Activated T-cell treated with anti-CD3 and anti-CD28 coated beads for 1 hour (primary cell): ENCODE measurements around the gene SRGAP2C.
"Not testable (repeated sequence)": the region's sequence is repeated elsewhere in the genome, so short reads cannot be mapped to it uniquely, and the experiment has no call there.

Experiments used
- DNase-seq: peaks from one replicate; pipeline ENCODE4 v3.0.0-alpha.2; 2020; ENCODE audit warnings: low read depth

SRGAP2C gene

DNA sequence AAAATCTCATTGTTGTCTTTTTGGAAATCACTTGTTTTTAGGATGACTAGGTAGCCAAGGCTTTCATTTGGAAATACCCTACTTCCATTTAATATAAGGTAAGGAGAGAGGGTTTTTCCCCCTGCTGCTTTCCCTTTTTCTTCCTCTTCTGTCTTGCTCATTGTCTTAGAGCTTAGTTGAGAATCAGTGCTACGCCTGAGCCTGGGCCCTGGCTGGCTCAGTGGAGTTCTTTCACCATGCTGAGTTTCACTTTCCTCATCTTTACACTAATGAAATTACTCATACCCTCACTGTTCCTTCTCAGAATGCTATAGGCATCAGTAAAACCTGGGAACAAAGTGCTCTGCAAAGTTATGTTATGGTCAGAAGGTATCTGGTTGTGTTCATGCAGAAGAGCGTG lies 154.8 kb downstream of the SRGAP2C start:
- not testable (repeated sequence) for DNase-seq

DNA sequence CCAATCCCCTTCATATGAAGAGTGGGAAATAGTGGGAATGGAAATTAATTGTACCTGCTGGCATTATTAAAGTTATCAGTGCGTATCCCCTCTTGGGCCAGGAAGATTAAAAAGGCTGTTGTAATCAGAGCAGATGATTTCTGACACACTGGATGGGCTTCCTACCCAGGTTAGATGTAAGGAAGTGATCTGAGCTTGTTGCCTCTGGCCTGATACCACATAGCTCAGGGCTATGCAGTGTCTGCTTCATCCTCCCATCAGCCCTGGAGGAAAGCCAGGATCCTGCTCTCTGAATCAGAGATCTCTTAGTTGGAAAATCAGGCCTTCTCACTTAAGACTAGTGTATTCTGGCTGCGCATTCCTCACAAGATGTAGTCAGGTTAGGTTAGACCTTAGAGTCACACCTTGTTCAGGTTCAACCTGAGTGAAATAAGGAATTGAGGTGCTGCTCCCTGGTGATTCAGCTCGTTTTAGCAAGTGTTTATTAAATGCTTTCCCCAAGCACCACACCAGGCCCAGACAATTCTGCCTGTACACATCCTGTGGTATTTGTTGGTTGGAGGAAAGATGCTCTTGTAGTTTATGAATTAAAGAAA lies 158.6 kb downstream of the SRGAP2C start:
- DNase-seq, result not testable (repeated sequence)

DNA sequence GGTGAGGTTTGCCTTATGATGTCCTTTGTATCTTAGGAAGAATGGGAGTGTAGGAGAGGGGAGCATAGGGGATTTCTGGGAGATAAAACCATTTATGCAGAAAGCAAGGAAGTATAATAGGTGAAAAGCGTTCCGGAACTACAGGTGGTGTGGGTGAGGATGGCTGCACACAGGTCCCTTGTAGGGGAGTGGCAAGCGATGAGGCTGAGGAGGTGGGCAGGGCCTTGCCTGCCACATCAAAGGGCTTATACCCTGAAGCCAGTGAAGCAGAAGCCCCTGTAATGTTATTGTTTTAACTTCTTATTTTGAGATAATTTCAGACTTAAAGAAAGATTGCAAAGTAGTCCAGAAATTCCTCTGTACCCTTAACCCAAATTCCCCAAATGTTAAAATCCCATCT lies 159.6 kb downstream of the SRGAP2C start:
- not testable (repeated sequence) for DNase-seq

DNA sequence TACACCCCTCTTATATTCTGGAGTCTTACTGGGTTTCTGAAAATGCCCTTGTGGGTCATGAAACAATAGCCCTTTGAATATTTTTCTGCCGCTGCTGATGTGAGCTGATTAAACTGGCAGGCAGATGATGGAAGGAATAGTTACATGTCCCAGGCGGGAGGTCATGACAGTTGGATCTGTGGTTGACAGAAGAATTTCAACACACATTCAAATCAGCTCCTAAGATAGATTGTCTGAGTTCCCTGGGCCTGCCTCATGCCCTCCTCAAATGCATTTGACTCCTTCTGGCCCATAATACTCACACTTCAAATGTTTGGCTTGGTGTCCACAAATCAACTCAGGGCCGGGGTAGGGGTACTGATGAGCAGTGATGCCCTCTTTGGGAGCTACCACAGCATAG lies 161.9 kb downstream of the SRGAP2C start:
- not testable (repeated sequence) for DNase-seq

DNA sequence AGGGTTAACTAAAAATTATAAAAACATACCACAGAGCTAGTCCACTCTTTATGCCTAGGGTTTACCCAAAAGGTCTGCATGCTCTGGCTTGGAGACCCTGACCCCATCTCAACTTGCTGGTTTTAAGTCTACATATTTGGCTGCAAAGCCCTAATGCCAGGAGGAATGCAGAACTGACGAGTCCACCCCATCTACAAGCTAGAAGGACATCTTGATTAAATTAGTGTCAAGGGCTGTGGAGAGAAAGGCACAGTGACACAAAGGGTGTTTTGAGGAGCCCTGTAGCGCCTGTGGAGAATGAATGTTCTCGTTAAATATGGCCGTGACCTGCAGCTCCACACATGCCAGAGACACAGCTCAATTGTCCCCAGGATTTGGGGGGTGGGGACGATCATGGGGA lies 162.7 kb downstream of the SRGAP2C start:
- not testable (repeated sequence) for DNase-seq

DNA sequence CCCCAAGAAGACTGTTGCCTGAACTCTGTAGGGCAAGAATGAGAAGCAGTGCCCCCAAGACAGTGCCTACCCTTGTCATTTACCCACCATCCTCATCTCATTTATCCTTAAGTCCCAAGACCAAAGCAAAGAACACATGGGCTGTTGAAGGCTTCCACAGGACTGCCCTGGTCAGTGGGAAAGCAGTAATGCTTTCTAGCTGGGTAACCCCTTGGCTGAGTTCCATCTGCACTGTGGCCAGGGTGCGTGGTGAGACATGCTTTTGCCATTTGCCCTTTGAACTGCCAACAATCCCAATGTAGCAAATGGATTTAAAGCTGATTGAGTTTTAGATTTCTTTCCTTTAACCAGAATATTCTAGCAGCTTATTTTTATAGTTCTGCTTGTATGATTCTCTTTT lies 163.3 kb downstream of the SRGAP2C start:
- not testable (repeated sequence) for DNase-seq

DNA sequence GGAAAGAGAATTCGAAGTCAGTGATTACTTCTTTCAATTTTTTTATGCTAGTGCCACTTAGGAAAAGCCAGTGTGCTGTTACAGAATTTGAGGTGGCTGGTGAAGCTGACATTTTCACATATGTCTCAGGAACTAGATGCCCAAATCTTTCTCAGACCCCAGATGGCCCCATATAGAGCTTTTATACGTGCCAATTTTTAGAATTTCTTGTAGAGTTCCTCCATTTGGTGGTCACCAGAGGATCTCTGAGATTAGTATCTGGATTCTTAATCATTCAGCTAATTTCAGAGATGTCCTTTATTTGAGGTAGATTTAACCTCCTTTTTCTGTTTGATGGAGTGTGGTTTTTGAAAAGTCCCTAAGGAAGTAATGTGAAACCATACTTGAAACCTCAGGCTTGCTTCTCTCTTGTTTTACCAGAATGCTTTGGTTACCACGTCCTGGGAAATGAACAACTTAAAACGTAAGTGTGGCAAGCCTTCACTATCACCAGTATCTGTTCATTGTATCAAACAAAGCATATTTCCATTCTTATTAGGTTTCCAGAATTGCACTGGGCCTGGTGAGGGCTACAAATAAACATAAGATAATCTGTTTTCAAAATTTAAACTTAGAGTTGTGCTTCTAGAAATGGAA lies 164.7 kb downstream of the SRGAP2C start:
- DNase-seq, result not testable (repeated sequence)

DNA sequence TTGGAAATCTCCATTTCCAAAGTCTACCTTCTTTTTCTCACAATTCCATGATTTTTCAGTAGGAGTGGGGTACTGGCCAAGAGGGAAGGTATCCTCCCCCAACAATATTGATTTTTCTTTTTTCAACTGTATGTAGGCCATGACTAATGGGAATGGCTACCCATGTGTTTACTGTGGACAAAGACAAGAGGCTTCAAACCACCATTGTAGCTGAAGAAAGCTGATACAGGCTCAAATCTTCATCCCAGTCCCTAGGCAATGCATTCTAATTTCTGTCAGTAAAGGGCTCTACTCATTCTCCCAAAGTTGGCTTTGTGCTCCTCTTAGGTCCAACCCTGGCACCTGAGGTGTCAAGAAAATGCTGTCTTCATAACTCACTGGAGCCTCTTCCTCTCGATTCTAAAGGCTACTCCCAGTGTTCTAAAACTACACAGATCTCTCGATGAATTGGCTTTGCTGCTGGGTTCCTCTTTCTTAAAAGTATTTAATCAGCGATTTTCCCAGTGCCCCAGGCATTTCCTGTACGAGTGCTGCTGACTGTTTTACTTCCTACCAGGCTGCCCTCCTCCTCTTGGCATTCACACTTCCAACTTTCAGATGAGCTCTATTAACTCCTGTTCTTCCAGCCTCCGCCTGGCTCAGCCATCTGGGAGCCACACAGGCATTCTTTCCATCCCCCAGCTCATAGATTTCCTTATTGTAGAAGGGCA lies 171.1 kb downstream of the SRGAP2C start:
- not testable (repeated sequence) for DNase-seq

DNA sequence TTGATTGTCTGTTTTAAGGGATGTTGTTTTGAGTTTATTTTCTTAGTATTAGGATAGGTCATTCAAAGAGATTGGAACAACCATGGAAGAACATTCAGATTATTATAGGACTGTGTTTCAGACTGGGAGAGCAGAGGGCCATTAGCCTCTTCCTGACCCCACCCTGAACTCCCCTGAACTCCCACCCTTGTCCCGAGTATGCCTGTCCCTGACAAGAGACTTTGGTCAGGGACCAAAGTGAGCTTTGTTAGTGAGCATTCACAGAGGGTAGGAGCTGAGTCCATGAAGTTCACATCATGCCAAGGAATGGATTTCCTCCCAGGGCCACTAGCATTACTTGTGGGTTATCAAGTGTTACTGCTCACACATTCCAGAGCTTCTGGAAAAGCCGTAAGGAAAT lies 172.0 kb downstream of the SRGAP2C start:
- DNase-seq, result not testable (repeated sequence)

DNA sequence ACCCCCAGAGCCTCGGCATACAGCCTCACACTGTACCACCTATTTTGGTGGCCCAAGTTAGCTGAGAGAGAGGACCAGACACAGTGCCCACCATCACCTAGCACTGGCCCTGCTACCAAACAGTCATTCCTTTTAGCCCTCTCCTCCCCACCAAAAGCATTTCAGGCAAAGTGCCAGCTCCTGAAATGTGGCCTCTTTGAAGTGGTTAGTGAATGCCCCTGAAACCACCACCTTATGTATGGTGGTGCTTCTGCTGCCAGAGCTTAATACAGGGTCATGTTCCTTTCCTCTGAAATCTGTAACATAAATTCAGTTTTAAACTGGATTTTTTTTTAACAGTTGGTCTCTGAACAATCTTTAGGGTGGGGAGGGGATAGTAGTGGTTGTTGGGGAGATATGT lies 175.8 kb downstream of the SRGAP2C start:
- DNase-seq, result not testable (repeated sequence)

DNA sequence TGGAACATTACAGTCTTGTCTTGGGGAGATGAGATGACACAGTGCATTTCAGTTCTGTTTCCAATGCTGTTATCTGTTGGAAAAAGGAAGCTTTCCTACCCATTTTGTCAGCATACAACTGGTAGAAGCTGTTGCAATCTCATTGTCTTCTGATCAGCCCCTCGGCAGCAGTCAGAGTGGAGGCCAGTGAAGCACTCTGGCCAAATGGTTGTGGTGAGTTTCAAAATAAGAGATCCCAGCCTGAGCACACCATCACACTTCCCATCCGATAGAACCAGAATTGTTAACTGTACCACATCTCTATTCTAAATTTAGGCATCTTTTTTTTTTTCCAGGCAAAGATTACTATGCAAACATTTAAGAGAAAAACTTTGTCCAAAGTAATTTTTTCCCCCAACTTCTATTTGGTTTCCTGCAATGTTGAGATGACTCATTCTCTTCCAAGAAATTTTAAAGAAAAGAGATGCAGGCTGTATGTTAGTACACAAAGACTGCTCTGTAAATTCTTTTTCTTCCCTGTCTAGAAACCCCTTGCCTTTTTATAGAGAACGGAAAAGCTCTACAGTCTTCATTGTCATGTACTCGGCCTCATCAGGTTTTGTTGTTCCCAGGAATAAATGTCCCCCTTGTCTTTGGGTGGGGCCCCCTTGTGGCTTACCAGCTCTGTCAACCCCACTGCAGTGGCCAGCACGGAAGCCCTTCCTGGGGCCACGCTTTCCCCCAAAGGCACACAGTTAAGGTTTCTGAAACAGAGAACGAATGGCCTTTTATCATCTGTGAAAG lies 176.9 kb downstream of the SRGAP2C start:
- DNase-seq, result not testable (repeated sequence)

DNA sequence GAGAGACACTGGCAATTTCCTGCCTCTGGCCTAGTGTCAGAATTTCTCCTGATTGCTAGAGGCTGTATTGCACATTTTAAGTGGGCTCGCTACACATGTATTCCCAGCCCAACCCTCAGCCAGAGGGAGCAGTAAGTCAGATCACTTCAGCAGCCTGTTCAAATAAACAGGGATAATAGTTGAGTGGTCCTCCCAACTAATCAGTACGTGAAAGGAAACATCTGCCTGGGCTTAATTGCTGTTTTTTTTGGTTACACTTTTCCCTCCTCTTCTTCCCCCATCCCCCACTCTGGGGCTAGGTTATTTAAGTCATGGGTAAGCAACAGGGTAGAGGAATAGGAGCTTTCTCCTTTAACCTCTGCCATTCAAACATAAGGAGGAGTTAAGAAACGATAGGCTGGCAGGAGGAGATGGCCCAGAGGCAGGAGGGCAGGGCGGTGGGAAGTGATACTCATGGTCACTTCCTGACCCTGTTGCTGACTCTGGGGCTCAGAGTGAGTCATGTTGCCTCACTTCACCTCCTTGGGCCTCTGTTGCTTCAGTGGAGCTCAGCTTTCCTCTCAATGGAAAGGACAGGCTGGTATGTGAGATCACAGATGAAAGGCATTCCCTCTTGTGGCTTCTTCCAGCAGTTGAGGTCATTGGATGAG lies 177.6 kb downstream of the SRGAP2C start:
- DNase-seq, result not testable (repeated sequence)

DNA sequence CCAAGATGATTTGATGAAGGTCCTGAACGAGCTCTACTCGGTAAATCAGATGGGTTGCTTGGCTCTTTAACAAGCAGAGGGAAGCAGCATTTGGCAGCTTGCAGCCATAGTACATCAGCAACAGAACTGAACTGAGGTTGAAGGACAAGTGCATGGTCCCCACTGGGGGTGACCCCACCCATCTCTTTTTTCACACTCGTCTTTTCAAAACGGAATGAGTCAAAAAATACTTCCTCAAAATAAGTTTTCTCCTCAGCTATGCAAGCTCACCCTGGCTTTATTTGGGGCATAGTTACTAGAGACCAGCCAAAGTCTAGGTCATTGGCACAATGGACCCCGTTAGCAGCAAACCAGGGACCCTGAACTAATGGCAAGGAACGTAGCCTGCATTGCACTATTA lies 180.5 kb downstream of the SRGAP2C start:
- DNase-seq, result not testable (repeated sequence)

DNA sequence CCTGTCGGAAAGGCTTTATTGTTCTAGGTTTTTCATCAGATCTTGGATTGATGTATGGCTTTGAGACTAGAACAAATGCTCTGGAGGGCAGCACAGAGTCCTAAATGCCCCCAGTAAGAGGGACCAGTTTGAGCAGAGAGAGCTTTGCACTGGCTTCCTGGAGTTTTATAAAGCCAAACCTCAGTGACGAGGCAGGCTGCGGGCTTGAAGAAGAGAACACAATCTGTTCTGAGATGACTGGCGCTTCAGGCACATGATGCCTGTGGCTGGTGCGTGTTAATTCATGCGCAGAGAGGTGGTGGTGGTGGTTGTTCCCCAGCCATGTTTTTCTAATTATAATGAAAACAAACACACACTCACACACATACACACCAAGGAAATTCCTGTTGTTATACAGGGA lies 180.9 kb downstream of the SRGAP2C start:
- not testable (repeated sequence) for DNase-seq

DNA sequence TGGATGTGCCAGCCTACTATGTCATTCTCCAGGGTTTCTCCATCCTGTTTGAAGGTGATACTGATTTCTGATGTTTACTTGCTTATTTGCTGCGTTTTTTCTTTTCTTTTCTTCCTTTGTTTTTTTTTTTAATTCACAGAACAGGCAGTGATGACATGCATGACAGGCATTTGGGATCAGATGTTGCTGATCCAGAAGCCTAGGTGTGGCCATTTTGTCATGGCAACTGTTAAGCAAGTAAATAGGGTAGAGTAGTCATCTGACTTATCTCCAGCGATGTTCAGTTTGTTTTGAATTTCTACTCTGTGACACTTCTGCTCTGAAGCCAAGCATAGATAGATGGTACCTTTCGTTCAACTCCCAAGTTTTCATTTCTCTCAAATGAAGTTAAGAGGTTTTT lies 181.4 kb downstream of the SRGAP2C start:
- DNase-seq, result not testable (repeated sequence)

DNA sequence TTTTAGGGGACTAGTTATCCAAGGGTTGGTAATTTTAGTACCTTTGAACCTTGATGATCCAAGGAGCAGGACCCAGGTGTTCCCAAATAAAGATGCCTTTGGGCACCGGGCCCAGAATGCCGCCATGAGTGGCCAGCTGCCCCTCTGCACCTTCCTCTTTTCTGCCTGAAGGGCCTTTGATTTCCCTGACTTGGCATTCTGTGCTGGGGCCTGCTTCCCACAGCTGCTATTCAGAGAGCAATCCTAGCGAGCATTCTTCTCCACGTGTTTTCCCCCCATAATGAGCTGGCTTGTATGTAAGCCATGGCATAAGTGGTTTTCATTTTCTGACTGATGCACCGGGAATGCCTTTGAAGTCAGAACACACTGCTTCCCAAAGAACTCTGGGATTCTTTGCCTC lies 184.1 kb downstream of the SRGAP2C start:
- DNase-seq, result not testable (repeated sequence)

DNA sequence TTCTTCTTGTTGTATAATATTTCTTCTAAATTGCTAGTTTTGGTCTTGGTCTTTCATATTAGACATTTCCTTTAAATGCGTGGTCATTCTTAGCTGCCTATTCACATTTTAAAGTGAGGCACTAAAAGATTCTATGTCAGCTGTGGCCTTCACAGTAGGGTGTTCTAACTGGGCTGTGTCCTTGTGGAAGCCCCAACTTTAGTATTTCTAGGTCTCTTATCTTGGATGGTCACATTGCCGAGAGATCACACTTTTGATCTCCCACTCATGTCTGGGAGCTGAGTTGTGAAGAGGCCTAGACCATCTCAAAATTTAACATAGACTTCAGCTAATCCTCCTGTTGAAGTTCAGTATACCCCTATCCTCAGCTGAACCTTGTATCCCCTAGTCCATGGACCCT lies 185.2 kb downstream of the SRGAP2C start:
- DNase-seq, result not testable (repeated sequence)

DNA sequence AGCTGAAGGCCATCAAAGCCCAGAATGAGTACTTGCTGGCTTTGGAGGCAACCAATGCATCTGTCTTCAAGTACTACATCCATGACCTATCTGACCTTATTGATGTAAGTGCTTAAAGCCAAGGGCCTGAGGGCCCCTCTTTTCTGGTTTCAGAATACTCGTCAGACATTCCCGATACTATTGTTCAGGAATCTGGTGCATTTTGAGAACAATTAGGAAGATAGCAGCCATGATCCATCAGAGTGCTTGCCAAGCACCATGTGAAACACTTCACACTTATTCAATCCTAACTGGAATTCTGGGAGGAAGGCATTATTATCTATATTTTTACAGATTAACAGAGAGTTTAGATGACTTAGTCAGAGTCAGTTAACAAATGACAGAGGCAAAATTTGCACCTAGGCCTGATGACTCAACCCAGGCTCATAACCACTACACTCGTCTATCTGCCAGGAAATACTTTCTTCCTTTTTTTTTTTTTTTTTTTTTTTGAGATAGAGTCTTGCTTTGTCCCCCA lies 190.1 kb downstream of the SRGAP2C start:
- DNase-seq, result not testable (repeated sequence)

DNA sequence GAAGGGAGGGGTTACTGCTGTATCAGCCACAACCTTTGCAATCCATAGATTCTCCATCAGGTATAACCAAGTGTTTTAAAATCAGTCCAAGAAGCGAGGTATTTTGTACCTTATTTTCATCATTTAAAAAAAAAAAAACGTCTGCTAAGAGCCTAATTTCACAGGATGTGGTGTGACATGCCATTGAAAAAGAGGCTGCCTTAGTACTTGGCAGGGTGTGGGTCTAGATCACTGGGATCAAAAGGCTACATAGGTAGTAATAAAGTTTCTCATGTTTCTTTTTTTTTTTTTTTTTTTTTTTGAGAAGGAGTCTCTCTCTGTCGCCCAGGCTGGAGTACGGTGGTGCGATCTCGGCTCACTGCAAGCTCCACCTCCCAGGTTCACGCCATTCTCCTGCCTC lies 192.2 kb downstream of the SRGAP2C start:
- DNase-seq, result not testable (repeated sequence)

DNA sequence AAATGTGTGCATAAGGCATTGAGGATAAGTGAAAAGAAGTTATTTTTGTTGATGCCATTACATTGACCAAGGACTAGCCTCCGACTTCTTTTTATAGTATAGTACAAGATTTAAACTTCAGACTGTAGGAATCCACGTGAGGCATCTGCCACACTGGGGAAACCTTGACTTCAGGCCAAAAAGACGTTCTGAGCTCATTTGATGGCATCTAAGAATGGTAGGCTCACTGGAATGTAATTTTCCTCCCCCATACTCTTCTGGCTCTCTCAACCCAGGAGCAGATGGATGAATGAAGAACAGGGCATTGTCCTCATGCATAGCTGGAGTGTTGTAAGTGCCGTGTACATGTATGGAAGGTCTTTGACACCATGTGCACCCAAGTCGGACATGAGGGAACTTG lies 194.0 kb downstream of the SRGAP2C start:
- not testable (repeated sequence) for DNase-seq

DNA sequence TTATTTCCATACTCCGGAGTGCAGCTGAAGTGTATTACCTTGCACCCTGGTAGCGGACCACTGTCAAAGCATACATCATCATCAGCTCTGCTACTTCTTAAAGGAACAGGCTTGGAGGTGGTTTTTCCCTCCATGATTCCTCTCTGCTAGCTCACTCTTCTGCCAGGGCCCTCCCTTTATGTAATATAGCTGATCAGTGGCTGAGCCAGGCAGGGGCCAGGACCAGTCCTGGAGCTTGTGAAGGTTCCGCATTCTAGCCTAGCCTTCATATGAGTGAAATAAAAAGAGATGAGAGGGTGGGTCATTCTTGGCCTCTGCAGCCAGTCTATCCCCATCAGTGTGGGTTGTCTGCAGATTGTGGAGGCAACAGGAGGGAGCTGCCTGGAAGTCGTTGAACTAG lies 200.0 kb downstream of the SRGAP2C start:
- DNase-seq, result not testable (repeated sequence)

DNA sequence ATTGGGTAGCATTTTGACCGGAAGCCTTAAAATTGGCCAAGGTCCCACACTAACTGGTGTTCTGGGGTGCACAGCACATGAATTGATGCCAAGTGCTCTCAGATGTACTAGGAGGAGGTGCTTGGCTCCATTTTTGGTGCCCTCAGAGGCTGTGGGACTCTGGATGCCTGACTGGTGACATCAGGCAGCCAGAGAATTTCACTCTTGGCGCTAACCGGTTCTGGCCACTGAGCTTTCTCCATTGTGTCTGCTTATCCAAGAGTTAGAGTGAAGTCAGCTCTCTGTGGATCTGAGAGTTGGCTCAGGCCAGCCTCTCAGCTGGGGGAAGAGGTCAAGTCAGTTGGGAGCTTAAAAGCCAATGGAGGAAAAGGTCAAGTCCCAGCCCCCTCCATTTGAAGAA lies 200.4 kb downstream of the SRGAP2C start:
- DNase-seq, result not testable (repeated sequence)
